Retinal pigment epithelial cell (primary cell): ENCODE measurements around the gene B3GNT9.

Source experiments
- DNase-seq: peaks from one replicate; pipeline ENCODE4 v3.0.0-alpha.2; 2010; ENCODE audit warnings: low read depth
- H3K4me3 ChIP-seq: 2 replicates; pipeline ENCODE4 v1.5.1; 2011; ENCODE audit warnings: mild to moderate bottlenecking, low read length, control low read depth, moderate library complexity
- TF ChIP-seq, protein P1 (sequence below): conservative IDR thresholded peaks from 2 replicates; pipeline ENCODE4 v1.5.1; 2011; ENCODE audit warnings: low read depth, low read length, control low read depth, inconsistent platforms

B3GNT9 gene

DNA sequence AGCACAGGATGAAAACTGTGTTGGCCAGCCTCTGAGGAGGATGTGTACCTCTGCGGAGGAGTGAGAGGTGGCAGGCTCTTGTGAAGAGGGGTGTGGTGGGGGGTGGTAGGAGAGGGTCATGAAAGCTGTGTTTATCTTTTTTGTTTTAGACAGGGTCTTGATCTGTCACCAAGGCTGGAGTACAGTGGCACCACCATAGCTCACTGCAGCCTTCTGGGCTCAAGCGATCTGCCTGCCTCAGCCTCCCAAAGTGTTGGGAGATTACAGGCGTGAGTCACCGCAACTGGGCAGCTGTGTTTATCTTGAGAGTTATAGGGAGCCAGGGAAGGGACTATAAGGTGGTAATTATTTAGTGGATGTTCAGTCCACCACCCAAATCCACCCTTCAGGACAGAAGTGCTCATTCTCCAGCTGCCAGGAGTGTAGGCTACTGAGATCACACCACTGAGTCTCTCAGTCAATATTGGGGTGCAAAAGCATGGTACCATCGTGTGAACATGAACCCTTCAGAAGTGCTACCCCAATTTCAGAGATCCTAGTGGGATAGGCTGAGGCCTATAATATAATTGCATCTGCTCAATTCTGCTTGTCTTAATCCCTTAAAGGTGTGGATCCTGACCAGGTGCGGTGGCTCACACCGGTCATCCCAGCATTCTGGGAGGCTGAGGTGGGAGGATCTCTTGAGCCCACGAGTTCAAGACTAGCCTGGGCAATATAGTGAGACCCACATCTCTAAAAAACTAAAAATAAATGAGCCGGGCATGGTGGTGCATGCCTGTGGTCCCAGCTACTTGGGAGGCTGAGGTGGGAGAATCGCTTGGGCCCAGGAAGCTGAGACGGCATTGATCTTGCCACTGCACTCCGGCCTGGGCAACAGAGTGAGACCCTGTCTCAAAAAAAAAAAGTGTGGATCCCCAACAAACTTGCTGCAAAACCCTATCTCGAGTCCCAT lies 39.9 kb upstream of the B3GNT9 start:
- H3K4me3 ChIP-seq, result no peak overlapping the region
- no peak for DNase-seq
- TF ChIP-seq, protein P1, sequence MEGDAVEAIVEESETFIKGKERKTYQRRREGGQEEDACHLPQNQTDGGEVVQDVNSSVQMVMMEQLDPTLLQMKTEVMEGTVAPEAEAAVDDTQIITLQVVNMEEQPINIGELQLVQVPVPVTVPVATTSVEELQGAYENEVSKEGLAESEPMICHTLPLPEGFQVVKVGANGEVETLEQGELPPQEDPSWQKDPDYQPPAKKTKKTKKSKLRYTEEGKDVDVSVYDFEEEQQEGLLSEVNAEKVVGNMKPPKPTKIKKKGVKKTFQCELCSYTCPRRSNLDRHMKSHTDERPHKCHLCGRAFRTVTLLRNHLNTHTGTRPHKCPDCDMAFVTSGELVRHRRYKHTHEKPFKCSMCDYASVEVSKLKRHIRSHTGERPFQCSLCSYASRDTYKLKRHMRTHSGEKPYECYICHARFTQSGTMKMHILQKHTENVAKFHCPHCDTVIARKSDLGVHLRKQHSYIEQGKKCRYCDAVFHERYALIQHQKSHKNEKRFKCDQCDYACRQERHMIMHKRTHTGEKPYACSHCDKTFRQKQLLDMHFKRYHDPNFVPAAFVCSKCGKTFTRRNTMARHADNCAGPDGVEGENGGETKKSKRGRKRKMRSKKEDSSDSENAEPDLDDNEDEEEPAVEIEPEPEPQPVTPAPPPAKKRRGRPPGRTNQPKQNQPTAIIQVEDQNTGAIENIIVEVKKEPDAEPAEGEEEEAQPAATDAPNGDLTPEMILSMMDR, result no peak

DNA sequence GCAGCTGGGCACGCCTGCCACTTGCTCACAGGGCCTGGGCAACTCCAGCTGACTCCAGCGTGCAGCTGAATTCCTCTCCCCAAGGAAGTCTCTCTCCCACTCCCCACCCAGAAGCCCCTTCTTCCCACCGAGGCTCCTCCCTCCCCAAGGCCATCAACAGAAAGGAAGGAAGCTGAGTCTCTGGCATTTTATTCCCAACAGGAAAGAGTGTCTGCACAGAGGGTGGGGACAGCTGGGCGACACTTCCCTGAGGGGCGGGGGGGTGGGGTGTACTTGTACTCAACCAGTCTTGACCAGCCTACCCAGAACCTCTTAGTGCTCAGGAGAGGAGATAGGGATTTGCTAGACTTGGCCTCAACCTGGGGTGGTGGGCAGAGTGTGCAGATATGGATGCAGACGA lies 39.2 kb upstream of the B3GNT9 start, which contains the start of gene EXOC3L1:
Gene EXOC3L1 (minus strand): TSS at position 96 of the 400 bp plus-strand sequence. CDS start 460 bp downstream, outside the sequence.
- DNase-seq, result no peak
- TF ChIP-seq, protein P1, result no peak
- H3K4me3 ChIP-seq, result no peak within 1 kb of the TSS

DNA sequence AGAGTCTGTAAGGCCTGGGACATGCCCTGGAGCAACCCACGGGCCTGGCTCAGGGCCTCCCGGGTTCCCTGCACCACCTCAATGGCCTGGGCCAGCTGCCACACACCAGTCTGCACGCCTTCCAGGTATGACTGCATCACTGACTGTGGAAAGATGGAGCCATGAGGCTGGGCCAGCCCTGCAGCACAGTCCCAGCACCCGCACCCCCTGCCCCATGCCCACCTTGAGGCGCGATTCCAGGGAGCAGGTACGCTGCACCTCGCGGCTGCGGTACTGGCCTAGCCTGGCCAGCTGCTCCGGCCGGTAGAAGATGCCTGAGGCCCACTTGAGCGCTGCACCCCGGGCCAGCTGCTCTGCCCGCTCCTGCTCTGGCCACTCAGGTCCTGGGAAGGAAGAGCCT lies 38.0 kb upstream of the B3GNT9 start:
- no peak for DNase-seq
- TF ChIP-seq, protein P1, result no peak

DNA sequence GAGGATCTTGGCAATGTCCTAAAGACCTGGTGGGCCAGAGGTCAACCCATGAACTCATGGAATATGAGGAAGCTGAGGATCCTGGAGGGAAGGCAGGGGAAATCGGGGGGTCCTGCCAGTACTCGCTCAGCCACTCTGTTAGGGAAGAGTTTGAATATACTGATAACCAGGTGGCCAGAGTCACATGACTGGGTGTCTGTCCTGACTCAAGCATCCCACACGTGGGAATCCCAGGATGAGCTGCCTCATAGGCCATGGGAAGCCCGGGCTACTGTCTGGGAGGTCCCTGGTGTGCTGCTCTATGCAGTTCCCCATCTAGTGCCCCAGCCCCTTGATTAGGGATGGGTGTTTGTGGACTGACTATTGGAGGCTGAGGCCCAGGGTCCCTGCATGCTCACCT lies 37.5 kb upstream of the B3GNT9 start:
- no peak for DNase-seq
- no peak overlapping the region for H3K4me3 ChIP-seq
- TF ChIP-seq, protein P1, result no peak

More for the DNA sequence above, 38.0 kb upstream of the B3GNT9 start:
- H3K4me3 ChIP-seq, result no peak overlapping the region

DNA sequence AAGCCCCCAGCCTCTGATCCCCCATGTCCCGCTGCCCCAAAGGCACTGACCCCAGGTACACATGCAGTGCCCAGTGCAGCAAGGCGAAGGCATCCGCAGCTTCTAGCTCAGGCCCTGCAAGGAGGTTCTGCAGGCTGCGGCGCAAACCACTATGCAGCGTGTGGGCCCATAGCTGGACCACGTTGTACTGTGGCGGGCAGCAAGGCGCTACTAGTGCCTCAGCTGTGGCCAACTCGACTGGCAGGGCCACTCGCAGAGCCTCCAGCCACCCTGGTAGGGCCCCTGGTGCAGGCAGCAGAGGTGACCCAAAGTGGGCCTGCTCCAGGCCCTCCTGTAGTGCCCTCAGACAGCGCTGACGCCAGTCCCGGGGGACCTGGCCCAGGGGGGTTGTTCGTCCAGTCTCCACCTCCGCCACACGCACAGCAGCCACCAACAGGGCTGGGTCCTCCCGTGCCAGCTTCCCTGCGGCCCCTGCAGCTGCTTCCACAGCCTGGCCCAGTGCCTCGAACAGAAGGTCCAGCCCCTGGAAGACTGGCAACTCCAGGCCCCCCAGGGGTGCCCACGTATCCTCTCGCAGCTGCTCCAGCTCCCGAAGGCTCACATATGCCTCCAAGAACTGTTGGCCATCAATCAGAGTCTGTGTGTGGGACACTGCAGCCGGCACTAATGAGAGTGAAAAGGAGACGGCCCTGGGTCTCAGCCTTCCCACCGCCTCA lies 36.5 kb upstream of the B3GNT9 start:
- no peak for DNase-seq
- TF ChIP-seq, protein P1, result no peak

DNA sequence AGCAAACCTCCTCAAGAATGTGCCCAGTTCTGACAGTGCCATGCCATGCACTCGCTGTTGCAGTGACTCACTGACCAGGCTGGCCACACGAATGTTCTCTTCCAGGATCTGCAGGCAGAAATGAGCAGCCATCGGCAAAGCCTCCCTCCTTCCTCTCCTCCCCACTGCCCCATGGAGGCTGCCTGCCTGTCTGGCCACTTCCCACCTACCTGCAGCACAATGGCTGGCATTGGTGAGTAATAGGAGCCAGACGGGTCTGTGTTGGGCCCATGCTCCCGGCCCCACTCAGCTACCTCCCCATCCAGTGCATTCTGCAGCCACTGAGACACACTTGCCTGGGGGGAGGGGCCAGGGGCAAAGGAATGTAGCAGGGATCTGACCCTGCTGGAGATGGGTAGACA lies 35.8 kb upstream of the B3GNT9 start:
- H3K4me3 ChIP-seq, result no peak overlapping the region
- TF ChIP-seq, protein P1, result no peak
- no peak for DNase-seq

More for the DNA sequence above, 36.5 kb upstream of the B3GNT9 start:
- no peak overlapping the region for H3K4me3 ChIP-seq
